GM18867 (cell line): ENCODE results near the gene SLC22A8.
"Not testable (repeated sequence)": the region's sequence is repeated elsewhere in the genome, so short reads cannot be mapped to it uniquely, and the experiment has no call there.

ENCODE experiments used
- ATAC-seq: cut with Tn5 transposase; IDR thresholded peaks from one replicate; pipeline ENCODE4 v1.9.1; 2021; ENCODE audit warnings: mild to moderate bottlenecking, moderate library complexity; ENCODE audit not compliant: unreplicated experiment

SLC22A8 gene, protein sequence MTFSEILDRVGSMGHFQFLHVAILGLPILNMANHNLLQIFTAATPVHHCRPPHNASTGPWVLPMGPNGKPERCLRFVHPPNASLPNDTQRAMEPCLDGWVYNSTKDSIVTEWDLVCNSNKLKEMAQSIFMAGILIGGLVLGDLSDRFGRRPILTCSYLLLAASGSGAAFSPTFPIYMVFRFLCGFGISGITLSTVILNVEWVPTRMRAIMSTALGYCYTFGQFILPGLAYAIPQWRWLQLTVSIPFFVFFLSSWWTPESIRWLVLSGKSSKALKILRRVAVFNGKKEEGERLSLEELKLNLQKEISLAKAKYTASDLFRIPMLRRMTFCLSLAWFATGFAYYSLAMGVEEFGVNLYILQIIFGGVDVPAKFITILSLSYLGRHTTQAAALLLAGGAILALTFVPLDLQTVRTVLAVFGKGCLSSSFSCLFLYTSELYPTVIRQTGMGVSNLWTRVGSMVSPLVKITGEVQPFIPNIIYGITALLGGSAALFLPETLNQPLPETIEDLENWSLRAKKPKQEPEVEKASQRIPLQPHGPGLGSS

DNA sequence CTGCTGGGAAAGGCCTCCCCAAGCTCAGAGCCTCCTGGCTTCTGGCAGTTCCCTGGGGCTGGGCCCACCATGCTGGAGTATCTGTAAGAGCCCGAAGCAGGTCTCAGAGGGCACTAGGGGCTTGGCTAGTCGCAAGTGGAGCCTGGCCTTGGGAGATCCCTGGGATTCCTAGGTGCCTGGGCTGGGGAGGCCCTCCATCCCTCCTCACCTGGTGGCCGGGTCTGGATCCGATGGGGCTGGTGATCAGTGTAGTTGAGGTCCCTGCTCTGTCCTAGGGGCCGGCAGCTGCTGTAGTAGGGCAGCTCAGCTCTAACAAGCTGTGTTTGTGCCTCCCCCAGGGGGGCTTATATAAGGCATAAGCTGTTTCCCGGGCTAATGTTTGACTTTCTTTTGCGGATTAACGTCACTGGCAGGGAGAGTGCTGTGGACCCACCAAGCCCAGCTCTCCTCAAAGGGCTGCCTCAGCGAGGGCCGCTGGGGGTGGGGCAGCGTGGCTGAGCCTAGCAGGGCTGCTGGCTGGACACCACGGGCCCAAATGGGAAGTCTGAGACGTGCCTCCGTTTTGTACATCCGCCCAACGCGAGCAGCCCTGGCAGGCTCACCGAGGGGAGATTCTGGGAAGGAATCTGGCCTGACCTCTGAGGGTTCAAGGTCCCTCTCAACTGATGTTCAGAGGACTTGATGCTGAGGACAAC is at the start of gene SLC22A8:
TSS of gene SLC22A8 (minus strand) at position 321 of the 695 bp plus-strand sequence. CDS start 883 bp downstream, outside the sequence.
- ATAC-seq, result no peak

DNA sequence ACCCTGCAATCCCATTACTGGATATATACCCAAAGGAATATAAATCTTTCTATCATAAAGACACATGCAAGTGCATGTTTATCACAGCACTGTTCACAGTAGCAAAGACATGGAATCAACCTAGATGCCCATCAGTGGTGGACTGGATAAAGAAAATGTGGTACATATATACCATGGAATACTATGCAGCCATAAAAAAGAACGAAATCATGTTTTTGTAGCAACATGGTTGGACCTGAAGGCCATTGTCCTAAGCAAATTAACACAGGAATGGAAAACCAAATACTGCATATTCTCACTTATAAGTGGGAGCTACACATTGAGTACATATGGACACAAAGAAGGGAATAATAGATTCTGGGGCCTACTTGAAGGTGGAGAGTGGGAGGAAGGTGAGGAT is 30.6 kb upstream of the SLC22A8 start:
- ATAC-seq, result not testable (repeated sequence)

- no peak for ATAC-seq
These were observed 27.0 kb upstream of the SLC22A8 start for GRCh38 chr11:63042596-63042995.

DNA sequence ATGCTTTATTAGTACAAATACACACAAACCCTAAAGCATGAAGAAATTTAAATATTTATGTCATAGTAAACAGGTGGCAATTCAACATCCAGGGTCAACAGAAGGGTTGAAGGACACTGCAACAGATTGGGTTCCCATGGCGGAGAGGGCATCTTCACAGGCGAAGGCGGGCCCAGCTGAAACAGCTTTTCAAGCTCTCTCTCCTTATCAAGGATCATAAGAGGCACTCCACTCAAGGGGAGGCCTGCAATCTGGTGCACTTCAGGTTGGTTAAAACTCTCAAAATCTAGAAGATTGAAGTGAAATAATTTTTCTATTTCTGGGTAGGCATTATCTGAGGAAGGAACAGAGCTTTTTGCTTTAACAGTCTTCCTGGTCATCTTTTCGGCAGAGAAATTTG is 16.8 kb upstream of the SLC22A8 start:
- no peak for ATAC-seq

DNA sequence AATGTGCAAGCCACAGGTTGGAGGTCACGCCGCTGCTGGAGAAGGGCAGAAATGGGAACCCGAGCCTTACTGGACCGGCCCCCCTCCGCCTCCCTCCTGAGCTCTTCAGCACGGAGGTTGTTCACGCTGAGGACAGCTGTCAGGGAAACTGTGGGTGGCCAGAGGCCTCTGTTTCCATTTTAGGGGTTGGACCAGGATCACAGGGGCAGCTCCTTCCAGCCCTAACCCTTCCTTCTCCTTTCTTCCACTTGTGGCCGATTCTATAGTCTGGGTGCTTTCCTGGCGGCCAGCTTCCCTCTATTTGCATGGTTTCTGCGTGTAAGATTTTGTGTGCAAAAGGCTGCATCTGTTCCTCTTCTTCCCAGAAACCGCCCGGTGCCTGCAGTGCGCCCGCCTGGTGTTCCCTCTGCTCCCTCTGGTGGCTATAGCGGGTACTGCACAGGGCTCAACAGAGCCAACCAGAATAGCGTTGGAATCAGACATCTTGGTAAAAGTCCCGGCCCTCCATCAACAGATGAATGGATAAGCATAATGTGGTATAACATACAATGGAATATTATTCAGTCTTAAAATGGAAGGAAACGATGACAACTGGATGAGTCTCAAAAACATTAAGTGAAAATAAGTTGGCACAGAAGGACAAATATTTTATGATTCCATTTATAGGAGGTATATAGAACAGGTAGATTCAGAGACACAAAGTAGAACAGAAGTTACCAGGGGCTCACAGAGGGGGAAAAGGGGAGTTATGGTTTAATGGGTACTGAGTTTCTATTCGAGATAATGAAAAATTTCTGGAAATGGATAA is 8.4 kb upstream of the SLC22A8 start:
- no peak for ATAC-seq

- no peak for ATAC-seq
These were observed 7.7 kb upstream of the SLC22A8 start for GRCh38 chr11:63023222-63023814.

- no peak for ATAC-seq
These were observed 6.8 kb upstream of the SLC22A8 start for GRCh38 chr11:63022441-63022840.

DNA sequence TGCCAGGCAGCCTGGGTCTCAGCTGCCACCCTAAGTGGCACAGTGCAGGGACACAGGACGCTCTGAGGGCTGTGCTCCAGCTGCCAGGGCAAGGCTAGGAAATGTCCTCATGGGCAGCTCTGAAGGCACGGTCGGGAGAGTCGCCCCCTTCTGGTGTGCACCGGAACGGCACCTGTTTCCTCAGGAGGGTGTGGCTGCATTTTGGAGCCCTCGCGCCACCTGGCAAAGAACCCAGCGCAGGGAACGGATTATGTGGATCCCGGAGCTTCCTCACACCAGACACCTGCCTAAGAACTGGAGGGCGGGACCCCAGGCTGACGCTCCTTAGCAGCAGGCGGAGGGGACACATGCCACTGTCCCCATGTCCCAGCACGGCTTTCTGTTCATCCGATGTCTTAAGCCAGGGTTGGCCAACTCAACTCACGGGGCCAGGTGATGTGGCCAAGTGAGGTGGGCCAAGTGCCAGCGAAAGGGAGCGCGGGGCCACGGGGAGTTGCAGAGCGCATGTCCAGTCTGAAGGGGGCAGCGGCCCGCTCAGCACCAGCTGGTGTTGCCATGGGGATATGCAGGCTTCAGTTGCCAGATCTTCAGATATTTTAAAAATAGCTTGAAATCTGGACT is 5.1 kb upstream of the SLC22A8 start:
- no peak for ATAC-seq

DNA sequence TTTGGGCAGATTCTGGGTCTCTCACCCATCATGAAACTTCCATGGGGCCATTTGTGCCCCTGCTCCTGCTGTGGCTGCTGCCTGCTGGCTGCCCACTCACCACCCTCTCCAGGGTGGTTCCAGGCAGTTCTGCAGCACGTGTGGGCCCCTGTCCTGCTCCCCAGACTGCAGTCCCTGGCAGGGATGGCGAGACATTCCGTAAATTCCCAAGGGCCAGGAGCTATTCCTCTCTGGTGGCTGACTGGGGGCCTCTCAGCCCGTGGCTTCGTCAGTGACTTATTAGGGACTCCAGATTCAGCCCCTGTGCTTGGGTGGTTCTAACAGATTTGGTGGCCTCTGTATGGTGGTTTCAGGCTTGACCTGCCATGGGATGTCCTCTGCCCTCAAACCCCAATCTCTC is 3.9 kb upstream of the SLC22A8 start:
- no peak for ATAC-seq

- no peak for ATAC-seq
These were observed 1.8 kb upstream of the SLC22A8 start for GRCh38 chr11:63017306-63017974.

DNA sequence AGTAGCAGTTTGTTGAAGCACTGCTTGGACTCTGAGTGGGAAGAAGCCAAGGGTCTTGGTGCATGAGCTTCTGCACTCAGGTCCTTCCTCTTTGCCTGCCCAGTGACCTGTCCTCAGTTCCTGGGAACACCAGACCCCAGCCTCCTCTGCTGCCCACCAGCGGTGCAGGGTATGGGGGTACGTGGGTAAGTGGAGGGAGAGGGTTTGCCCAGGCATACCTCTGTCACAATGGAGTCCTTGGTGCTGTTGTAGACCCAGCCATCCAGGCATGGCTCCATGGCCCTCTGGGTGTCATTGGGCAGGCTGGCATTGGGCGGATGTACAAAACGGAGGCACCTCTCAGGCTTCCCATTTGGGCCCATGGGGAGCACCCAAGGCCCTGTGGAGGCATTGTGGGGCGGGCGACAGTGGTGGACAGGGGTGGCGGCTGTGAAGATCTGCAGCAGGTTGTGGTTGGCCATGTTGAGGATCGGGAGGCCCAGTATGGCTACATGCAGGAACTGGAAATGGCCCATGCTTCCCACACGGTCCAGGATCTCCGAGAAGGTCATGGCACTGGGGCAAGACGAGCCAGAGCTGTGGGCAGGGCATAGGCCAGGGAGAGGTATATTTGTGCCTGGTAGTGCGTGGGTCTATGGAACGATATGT is 1.1 kb downstream of the SLC22A8 start:
- no peak for ATAC-seq

GRCh38 chr11:63012839-63013238 is 2.8 kb downstream of the SLC22A8 start:
- no peak for ATAC-seq

DNA sequence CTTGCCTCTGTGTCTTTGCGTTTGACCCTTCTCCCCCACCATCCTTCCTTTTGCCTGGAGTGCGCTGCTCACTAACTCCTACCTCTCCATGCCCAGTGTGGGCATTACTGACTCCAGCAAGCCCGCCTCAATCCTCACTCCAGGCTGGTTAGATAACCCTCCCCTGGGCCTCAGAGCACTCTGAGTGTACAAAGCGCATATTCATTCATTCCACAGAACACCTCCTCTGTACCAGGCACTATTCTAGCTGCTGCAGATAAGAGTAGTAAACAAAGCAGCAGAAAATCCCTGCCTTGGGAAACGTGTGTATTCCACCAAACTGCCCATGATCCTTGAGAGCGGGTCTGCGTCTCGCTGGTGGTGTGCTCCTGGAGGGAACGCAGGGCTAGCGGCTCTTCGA is 3.2 kb downstream of the SLC22A8 start:
- no peak for ATAC-seq

GRCh38 chr11:63010934-63011439 is 4.7 kb downstream of the SLC22A8 start:
- ATAC-seq, result no peak

GRCh38 chr11:63007920-63008319 is 7.7 kb downstream of the SLC22A8 start:
- no peak for ATAC-seq

- no peak for ATAC-seq
These were observed 14.2 kb downstream of the SLC22A8 start for GRCh38 chr11:63001456-63001855.

DNA sequence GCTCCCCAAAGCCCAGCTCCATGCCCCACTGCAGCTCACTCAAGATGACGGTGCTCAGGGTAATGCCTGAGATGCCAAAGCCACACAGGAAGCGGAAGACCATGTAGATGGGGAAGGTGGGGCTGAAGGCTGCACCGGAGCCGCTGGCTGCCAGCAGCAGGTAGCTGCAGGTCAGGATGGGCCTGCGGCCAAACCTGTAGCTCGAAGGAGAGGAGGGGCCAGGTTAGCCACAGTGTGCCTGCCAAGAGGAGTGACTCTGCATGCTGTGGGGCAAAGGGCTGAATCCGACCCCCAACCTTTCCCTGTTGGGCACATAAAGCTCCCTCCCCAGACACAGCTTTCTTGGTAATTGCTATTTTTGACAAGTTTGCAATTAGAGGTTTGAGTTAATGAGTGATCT is 16.0 kb downstream of the SLC22A8 start:
- no peak for ATAC-seq

GRCh38 chr11:62999156-62999555 is 16.5 kb downstream of the SLC22A8 start:
- ATAC-seq, result no peak

GRCh38 chr11:62996271-62996670 is 19.4 kb downstream of the SLC22A8 start:
- no peak for ATAC-seq
